ENCODE results near the gene TBX10.
"Not testable (repeated sequence)": the region's sequence is repeated elsewhere in the genome, so short reads cannot be mapped to it uniquely, and the experiment has no call there.

Gene TBX10

DNA sequence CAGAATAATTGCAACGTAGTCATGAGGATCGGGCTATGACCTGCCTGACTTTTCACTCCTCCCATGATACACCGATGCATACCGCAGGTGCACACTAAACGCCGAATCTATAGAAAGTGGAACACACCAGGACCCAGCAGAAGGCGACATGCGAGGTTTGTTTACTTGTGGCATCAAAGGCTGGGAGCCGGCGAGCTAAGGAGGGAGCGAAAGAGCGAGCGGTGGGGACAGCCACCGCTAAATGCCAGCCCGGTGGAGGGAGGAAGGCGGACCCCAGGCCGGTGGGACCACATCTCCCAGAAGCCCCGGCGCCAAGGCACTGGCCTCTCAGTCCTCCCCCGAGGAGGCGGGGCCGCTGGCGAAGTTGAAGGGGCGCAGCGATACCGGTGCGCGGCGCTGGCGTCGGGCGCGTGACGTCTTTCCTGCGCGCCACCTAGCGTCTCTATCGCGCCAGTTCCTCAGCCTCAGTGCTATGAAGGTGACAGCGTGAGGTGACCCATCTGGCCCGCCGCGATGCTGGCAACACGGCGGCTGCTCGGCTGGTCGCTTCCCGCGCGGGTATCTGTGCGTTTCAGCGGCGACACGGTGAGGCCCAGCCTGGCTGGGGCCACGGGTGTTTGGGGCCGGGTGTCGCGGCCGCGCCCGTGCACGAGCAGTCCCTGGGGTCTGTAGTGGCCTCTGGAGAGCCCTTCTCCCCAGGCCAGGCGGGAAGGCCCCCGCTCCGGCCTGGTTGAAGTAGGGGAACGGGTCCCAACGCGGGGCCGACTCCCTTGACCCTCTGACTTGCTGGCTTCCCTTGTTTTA, 32.9 kb downstream of the TBX10 start, which contains the start of gene NDUFV1:
Gene NDUFV1, plus strand, starts transcription at position 445 of the 804 bp plus-strand sequence. Its CDS starts 69 bp downstream, at position 514.
- peak within 1 kb of the TSS; percentile 100 for H3K4me3 ChIP-seq (ENCODE audit: low read depth, low read length)
- DNase-seq (ENCODE audit: low read depth), result peak; percentile 66

DNA sequence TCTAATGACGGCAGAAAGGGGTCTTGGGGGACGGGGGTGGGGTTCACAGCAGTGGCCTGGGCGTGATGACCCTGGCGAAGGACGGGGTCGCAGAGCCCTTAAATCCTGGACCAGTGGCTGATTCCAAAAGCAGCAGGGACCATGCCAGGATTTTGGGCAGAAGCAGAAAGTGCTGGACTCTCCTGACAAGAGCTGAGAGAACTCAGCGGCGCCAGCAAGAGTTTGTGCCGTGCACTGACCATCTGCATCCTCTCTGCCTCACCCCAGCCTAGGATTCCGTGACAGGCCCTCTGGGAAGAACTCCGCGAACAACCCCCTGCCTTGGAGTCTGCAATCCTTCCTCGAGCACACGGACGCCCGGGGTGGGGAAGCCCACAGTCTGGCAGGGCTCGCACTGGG, 33.5 kb downstream of the TBX10 start:
- DNase-seq (ENCODE audit: low read depth), result no peak
- peak overlapping the region; percentile 100 for H3K4me3 ChIP-seq (ENCODE audit: low read depth, low read length)

DNA sequence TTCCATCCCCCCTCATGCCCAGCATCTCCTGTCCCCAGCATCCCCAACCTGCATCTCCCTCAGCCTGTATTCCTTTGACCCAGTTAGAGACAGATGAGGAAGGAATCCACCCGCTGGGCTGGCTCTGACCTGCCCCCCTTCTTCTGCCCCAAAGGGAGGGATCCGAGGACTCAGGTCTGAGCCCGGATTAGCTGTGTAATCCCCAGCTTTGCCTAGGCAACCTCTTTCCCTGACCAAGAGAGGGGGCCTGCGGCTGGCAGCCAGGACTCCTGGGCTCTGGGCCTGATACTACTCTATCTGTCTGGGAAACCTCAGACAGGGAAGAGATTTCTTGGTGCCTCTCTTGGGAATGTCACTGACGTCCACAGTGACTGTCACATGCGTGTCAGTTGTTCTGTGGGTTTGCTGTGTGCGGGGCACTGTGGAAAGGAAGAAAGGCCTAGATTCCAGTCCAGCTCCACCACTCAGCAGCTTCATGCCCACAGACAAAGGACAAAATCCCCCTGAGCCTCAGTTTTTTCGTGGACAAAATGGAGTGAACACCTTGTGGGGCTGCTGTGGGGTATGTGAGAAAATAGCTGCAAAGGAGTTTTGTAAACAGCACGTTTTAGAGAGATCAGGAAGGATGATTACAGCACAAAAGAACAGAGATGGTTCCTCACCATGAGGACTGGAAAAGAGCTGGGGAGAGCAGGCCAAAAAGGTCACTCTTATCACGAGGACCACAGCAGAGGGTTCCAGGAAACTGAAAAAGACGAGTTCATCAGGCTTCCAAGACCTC, 34.1 kb downstream of the TBX10 start:
- no peak overlapping the region for H3K4me3 ChIP-seq (ENCODE audit: low read depth, low read length)
- no peak for DNase-seq (ENCODE audit: low read depth)

DNA sequence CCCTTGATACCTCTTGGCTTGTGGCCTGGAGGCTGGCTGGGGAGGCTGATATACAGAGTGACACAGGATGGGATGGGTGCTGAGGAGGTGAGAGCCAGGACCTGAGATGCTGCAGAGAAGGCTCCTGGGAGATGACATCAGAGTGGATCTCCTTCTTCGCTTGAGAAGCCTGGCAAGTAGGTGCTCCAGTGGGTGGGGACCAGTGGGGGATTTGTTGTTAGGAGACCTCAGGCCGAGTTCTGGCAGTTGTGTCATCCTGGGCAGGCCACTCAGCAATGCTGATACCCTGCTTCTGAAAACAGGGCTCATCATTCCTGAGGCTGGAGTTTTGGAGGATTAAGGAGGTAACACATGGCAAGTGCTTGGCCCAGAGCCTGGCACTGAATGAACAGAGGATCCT, 34.7 kb downstream of the TBX10 start:
- DNase-seq (ENCODE audit: low read depth), result no peak
- H3K4me3 ChIP-seq (ENCODE audit: low read depth, low read length), result no peak overlapping the region

DNA sequence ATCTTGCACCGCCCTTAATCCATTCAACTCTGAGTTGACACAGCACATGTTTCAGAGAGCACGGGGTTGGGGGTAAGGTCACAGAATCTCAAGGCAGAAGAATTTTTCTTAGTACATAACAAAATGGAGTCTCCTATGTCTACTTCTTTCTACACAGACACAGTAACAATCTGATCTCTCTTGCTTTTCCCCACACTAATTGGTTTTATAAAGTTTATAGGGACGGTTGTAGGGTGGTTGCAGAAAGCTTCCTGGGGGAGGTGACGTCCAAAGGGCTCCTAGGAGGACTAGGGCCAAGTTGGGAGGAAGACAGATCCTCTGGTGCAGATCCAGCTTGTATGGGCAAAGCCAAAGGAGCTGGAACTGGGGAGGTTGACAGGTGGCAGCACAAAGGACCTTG, 35.4 kb downstream of the TBX10 start:
- DNase-seq (ENCODE audit: low read depth); H3K4me3 ChIP-seq (ENCODE audit: low read depth, low read length): not testable (repeated sequence)

DNA sequence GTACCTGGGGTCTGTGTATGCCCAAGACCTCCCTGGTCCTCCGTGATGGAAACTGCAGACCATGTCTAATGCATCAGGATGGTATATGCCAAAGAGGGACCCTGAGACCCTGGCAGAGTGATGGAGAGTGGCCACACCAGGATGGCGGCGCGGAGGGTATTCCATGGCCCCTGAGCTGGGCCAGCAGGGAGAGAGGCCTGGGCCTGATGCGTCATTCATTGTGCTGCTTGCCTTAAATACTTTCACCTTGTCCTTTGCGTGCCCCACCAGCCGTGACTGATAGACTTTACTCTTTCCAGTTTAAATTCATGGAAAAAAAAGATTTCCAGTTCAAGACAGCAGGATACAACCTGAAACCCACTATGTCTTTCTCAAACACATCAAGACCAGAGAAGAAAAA, 38.5 kb downstream of the TBX10 start:
- no peak overlapping the region for H3K4me3 ChIP-seq (ENCODE audit: low read depth, low read length)
- DNase-seq (ENCODE audit: low read depth), result no peak

DNA sequence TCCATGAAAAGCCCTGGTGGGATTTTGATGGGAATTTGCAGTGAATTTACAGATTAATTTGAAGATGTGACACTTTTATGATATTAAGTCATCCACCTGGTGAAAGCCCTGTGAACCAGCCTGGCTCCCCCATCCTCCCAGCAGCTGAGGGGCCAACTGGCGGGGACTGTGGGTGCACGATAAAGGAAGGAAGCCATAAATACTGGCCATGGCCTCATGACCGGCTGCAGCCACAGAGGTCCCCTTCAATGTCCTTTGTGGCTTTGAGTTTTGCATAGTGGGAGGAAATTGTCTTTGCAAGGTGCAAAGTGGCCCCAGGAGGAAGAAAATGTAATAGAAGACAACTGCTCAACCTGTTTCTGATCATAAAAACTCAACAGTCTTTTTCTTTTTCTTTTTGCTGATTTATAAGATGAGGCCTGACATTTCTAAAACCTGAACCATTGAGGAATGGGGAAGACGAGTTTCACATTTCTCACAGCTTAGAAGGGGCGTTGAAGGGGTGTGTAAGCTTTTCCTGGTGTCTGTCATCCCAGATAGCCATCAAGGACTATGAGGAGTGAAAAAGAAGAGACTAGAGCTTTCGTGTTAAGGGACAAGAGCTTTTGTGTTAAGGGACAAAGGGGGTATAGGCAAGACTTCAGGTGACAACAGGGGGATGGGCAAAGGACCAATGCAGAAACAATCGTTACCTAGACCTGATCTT, 39.1 kb downstream of the TBX10 start:
- DNase-seq (ENCODE audit: low read depth), result no peak
- no peak overlapping the region for H3K4me3 ChIP-seq (ENCODE audit: low read depth, low read length)

DNA sequence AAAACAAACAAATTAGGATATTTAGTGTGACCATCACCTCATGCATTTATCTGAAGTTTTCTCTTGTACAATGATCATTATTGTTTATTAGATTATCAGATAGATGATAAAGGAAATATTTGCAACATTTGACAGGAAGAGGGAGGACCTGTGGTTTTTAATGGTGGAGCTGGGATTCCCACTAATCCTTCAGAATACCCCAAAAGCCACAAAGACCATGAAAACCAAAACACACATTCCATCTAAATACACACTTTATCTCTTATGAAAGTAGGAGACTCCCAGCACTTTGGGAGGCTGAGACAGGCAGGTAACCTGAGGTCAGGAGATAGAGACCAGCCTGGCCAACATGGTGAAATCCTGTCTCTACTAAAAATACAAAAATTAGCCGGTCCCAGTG, 40.4 kb downstream of the TBX10 start:
- no peak overlapping the region for H3K4me3 ChIP-seq (ENCODE audit: low read depth, low read length)
- no peak for DNase-seq (ENCODE audit: low read depth)

DNA sequence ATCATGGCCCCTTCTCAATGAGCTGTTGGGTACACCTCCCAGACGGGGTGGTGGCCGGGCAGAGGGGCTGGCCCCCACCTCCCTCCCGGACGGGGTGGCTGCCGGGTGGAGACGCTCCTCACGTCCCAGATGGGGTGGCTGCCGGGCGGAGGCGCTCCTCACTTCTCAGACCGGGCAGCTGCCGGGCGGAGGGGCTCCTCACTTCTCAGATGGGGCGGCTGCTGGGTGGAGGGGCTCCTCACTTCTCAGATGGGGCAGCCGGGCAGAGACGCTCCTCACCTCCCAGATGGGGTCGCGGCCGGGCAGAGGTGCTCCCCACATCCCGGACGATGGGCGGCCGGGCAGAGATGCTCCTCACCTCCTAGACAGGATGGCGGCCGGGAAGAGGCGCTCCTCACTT, 41.6 kb downstream of the TBX10 start:
- DNase-seq (ENCODE audit: low read depth), result not testable (repeated sequence)

DNA sequence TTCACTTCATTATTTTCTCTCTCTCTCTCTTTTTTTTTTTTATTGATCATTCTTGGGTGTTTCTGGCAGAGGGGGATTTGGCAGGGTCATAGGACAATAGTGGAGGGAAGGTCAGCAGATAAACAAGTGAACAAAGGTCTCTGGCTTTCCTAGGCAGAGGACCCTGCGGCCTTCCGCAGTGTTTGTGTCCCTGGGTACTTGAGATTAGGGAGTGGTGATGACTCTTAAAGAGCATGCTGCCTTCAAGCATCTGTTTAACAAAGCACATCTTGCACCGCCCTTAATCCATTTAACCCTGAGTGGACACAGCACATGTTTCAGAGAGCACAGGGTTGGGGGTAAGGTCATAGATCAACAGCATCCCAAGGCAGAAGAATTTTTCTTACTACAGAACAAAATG, 42.1 kb downstream of the TBX10 start:
- not testable (repeated sequence) for DNase-seq (ENCODE audit: low read depth); H3K4me3 ChIP-seq (ENCODE audit: low read depth, low read length)

More for the DNA sequence above, 41.6 kb downstream of the TBX10 start:
- not testable (repeated sequence) for H3K4me3 ChIP-seq (ENCODE audit: low read depth, low read length)

DNA sequence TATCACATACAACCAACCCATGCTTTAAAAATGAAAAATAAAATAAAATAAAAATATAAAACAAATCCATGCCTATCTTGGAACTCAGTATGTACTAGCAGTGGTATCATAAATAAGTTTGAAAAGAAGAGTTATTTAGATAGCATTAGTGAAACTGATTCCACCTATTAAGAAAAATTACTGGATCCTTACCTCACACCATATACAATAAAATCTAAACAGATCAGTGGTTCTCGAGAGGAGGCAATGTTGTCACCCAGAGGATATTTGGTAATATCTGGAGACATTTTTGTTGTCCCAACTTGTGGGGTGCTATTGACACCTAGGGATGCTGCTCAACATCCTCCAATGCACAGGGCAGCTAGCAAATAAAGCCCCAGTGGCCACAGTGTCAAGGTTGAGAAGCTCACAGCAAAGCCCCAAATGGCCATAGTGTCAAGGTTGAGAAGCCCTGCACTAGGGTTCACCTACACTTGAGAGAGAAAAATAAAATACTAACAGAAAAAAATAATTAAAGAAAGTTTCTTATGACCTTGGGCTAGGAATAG, 42.7 kb downstream of the TBX10 start:
- H3K4me3 ChIP-seq (ENCODE audit: low read depth, low read length), result no peak overlapping the region
- no peak for DNase-seq (ENCODE audit: low read depth)

DNA sequence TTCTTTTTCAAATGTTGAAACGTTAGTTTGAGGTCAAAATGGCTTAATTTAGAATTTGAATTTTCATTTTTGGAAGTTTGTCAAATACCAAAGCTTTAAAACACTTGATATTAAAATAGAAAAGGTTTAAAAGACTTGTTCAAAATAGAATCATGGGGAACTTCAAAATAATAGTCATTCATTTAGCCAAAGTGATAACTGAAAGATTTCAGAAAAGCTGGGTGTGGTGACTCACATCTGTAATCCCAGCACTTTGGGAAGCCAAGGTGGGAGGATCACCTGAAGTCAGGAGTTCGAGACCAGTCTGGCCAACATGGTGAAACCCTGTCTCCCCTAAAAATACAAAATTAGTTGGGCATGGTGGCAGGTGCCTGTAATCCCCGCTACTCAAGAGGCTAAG, 45.1 kb downstream of the TBX10 start:
- no peak overlapping the region for H3K4me3 ChIP-seq (ENCODE audit: low read depth, low read length)
- no peak for DNase-seq (ENCODE audit: low read depth)

DNA sequence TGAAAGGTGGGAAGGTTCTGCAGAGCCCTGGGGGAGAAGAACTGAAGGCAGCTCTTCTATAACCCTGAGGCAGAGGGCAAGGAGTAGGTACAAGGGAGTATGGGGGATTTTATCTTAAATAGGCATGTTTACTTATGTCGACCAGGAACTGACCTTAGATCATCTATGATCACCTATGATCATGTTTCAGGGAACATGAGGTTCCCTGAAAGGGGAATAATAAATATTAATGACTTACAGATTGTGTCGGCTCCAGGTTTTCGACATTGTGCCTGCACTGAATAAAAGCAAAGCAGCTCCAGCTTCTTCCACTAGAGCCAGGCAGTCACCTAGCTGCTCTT, 46.0 kb downstream of the TBX10 start:
- H3K4me3 ChIP-seq (ENCODE audit: low read depth, low read length), result no peak overlapping the region
- DNase-seq (ENCODE audit: low read depth), result no peak

DNA sequence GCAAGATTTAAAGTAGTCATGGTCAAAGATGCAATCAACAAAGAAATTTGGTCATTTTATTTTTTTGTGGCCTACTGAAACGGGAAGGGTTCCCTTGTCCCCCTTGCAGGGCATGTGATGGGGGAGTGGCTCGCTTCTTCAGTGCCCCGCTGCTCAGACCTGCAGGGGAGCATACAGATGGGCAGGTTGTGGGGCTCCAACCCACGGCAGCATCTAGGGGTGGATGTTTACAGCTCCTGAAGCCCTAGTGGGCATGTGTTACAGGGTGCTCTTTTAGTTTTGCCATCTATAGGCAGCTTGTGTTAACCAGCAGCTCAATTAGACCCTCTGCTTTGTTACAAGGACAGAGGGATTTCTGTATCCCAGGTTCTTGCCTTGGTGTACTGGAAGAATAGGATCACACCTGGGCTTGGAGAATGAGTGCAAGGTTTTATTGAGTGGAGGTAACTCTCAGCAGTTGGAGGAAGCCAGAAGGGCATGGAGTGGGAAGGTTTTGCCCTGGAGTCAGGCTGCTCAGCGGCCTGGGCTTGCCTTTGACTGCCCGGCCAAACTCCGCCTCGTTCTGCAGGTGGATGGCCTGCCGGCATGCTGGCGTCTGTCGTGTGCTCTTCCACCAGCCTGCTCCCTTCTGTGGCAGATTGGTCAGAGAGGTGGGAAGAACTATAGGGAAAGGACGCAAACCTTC, 46.5 kb downstream of the TBX10 start:
- no peak for DNase-seq (ENCODE audit: low read depth)
- H3K4me3 ChIP-seq (ENCODE audit: low read depth, low read length), result no peak overlapping the region

DNA sequence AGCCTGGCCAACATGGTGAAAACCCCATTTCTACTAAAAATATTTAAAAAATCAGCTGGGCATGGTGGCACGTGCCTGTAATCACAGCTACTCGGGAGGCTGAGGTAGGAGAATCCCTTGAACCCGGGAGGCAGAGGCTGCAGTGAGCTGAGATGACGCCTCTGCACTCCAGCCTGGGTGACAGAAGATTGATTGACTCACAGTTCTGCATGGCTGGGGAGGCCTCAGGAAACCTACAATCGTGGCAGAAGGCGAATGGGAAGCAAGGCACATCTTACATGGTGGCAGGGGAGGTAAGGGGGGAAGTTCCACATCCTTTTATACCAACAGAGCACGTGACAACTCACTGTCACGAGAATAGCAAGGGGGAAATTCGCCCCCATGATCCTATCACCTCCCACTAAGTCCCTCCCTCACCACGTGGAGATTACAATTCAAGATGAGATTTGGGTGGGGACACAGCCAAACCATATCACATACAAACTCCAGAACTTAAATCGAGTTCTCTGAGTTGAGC, 50.6 kb downstream of the TBX10 start:
- not testable (repeated sequence) for H3K4me3 ChIP-seq (ENCODE audit: low read depth, low read length); DNase-seq (ENCODE audit: low read depth)

DNA sequence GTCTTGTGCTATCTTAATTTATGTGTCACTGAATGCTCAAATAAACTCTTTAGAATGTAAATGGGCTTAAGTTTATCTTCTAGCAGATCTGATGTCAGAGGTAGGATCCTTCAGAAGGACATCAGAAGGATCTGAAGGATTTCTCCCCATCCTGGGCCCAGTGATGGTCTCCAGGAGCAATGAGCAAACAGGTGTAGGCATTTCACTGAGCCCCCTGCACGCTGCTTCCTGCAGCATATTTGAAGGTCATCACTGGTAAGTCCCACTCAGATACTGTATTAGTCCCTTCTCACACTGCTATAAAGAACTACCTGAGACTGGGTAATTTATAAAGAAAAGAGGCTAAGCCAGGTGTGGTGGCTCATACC, 51.4 kb downstream of the TBX10 start:
- H3K4me3 ChIP-seq (ENCODE audit: low read depth, low read length), result no peak overlapping the region
- DNase-seq (ENCODE audit: low read depth), result no peak

DNA sequence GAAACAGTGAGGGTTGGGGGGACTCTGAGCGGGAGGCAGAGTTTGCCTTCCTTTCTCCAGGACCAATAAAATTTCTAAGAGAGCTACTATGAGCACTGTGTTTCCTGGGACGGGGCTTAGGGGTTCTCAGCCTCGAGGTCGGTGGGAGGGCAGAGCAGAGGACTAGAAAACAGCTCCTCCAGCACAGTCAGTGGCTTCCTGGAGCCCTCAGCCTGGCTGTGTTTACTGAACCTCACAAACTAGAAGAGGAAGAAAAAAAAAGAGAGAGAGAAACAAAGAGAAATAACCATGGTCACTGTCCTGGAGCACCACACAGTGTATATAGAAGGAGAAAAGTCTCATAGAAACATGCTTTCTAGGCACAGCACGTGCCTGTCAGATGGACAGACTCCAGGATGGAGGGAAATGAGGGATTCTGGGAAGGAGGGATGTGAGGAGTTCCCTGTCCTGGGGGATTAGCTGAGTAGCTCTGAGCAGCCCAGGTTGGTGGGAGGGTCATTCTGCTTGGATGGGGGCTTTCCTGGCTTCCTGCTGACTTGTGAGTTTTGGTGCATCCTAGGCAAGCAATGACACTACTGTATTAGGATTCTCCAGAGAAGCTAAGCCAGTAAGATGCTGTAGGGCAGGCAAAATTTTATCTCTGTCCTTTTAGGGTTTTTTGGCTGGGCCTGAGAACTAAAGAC, 52.9 kb downstream of the TBX10 start:
- no peak overlapping the region for H3K4me3 ChIP-seq (ENCODE audit: low read depth, low read length)
- DNase-seq (ENCODE audit: low read depth), result no peak

DNA sequence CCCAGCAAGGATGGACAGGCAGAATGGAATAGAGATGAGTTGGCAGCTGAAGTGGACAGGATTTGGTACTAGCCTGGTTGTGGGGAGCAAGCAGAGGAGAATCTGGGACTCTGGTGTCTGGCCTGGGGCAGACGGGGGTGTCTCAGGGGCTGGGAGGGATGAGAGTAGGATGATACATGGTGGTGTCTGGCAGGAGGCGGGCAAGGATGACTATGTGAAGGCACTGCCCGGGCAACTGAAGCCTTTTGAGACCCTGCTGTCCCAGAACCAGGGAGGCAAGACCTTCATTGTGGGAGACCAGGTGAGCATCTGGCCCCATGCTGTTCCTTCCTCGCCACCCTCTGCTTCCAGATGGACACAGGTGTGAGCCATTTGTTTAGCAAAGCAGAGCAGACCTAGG, 53.7 kb downstream of the TBX10 start:
- DNase-seq (ENCODE audit: low read depth), result no peak
- H3K4me3 ChIP-seq (ENCODE audit: low read depth, low read length), result no peak overlapping the region

Data from skeletal muscle cell (primary cell).